Trophoblast cell (in vitro differentiated cells and primary cell): ENCODE results near the gene URB1.

Source experiments
- DNase-seq, 2 donors: peaks; one replicate each; pipeline ENCODE4 v3.0.0-alpha.2; 2016
- H2AFZ ChIP-seq: 2 replicates; pipeline ENCODE4 v1.6.1; 2013; ENCODE audit warnings: low read length, moderate library complexity, mild to moderate bottlenecking; ENCODE audit not compliant: insufficient read depth, poor library complexity
- H2AK5ac ChIP-seq: 2 replicates; pipeline ENCODE4 v1.6.1; 2013; ENCODE audit warnings: mild to moderate bottlenecking, low read length
- H2BK120ac ChIP-seq: 2 replicates; pipeline ENCODE4 v1.6.1; 2013; ENCODE audit warnings: low read length, mild to moderate bottlenecking, moderate library complexity; ENCODE audit not compliant: insufficient read depth, poor library complexity
- H2BK12ac ChIP-seq: 2 replicates; pipeline ENCODE4 v1.6.1; 2013; ENCODE audit warnings: mild to moderate bottlenecking, low read length, moderate library complexity
- H2BK5ac ChIP-seq: 2 replicates; pipeline ENCODE4 v1.6.1; 2013; ENCODE audit warnings: low read length, low read depth, moderate library complexity, mild to moderate bottlenecking; ENCODE audit not compliant: poor library complexity
- H3K14ac ChIP-seq: 2 replicates; pipeline ENCODE4 v1.6.1; 2013; ENCODE audit warnings: mild to moderate bottlenecking, low read length
- H3K18ac ChIP-seq: 2 replicates; pipeline ENCODE4 v1.6.1; 2013; ENCODE audit warnings: mild to moderate bottlenecking, low read length
- H3K23ac ChIP-seq: 2 replicates; pipeline ENCODE4 v1.6.1; 2013; ENCODE audit warnings: low read length
- H3K27ac ChIP-seq: 2 replicates; pipeline ENCODE4 v1.5.1; 2013; ENCODE audit warnings: low read depth, mild to moderate bottlenecking, inconsistent platforms, low read length, moderate library complexity
- H3K27me3 ChIP-seq: 2 replicates; pipeline ENCODE4 v1.6.1; 2013; ENCODE audit warnings: inconsistent platforms, mild to moderate bottlenecking, low read length, moderate library complexity; ENCODE audit not compliant: insufficient read depth
- H3K36me3 ChIP-seq, 2 experiments: 1 replicate in 1 of 2; 2 replicates in 1 of 2; pipeline ENCODE4 v1.6.1; 2013; ENCODE audit warnings: low read length in 2 of 2, mild to moderate bottlenecking in 2 of 2, moderate library complexity in 1 of 2; ENCODE audit not compliant: insufficient read depth in 2 of 2, control insufficient read depth in 1 of 2
- H3K4ac ChIP-seq: 2 replicates; pipeline ENCODE4 v1.6.1; 2013; ENCODE audit warnings: low read depth, mild to moderate bottlenecking, low read length, moderate library complexity
- H3K4me1 ChIP-seq, 2 experiments: 1 replicate in 1 of 2; 2 replicates in 1 of 2; pipeline ENCODE4 v1.6.1; 2013; ENCODE audit warnings: low read length in 2 of 2, mild to moderate bottlenecking in 2 of 2, moderate library complexity in 1 of 2; ENCODE audit not compliant: insufficient read depth in 2 of 2, control insufficient read depth in 1 of 2
- H3K4me2 ChIP-seq: 2 replicates; pipeline ENCODE4 v1.6.1; 2013; ENCODE audit warnings: inconsistent platforms, mild to moderate bottlenecking, low read length, moderate library complexity
- H3K4me3 ChIP-seq: 2 replicates; pipeline ENCODE4 v1.5.1; 2013; ENCODE audit warnings: mild to moderate bottlenecking, low read depth, low read length, inconsistent platforms
- H3K79me1 ChIP-seq: one replicate; pipeline ENCODE4 v1.6.1; 2013; ENCODE audit warnings: low read length
- H3K79me2 ChIP-seq: 2 replicates; pipeline ENCODE4 v1.6.1; 2013; ENCODE audit warnings: low read length, mild to moderate bottlenecking; ENCODE audit not compliant: control insufficient read depth, insufficient read depth, poor library complexity
- H3K9ac ChIP-seq: 2 replicates; pipeline ENCODE4 v1.6.1; 2013; ENCODE audit warnings: mild to moderate bottlenecking, low read length
- H3K9me3 ChIP-seq: 2 replicates; pipeline ENCODE4 v1.6.1; 2013; ENCODE audit warnings: low read depth, mild to moderate bottlenecking, control low read depth, inconsistent platforms, low read length; ENCODE audit not compliant: insufficient read depth
- H4K12ac ChIP-seq: 2 replicates; pipeline ENCODE4 v1.6.1; 2013; ENCODE audit warnings: low read depth, mild to moderate bottlenecking, low read length, moderate library complexity
- H4K8ac ChIP-seq: 2 replicates; pipeline ENCODE4 v1.6.1; 2013; ENCODE audit warnings: low read depth, mild to moderate bottlenecking, low read length, moderate library complexity
- H4K91ac ChIP-seq: one replicate; pipeline ENCODE4 v1.6.1; 2013; ENCODE audit warnings: low read depth, mild to moderate bottlenecking, low read length, moderate library complexity
- WGBS: extraction: QIAGEN DNeasy Blood & Tissue Kit; methylation state at CpG from one replicate; pipeline ENCODE4 v1.1.7; 2013; ENCODE audit warnings: missing lambda C conversion rate; ENCODE audit not compliant: insufficient read length, insufficient coverage; ENCODE audit errors: extremely low coverage; 5-methylcytosine and 5-hydroxymethylcytosine counted together

The URB1 gene

DNA sequence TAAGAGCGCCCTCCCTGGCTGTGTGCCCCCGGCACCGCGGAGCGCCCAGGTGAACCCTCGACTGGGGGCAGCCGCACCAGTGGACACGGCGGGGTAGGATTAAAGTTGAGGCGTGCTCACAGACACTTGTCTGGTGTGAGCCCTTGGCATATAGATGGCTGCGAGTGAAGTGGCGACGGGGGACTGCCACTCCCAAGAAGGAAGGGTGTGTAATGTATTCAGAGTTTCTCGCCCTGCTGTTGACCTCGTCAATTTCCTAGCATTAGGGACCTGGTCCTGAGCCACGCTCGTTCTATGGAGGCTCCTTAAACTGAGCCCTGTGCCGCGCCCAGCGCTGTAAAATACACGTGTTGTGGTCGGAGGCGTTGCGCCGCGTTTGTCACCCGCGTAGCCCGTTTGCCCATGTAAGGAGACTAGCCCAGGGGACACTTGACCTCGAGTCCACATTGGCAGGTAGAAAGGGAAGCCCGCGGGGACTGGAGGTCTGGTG is 20.2 kb upstream of the URB1 start:
- Histone ChIP-seq H3K4me1 (peaks cover 12 to 15% of the 10 kb centered on the region in 2 experiments), H3K14ac (no peak overlapping the region), H3K4me2 (peak overlapping the region; percentile 85), H3K79me1 (no peaks in the 10 kb centered on the region), H3K27me3 (peaks cover 40% of the 10 kb centered on the region), H4K91ac (no peak overlapping the region), H2BK12ac (no peak overlapping the region), H3K18ac (no peak overlapping the region), H3K9me3 (peaks cover 8% of the 10 kb centered on the region), H3K79me2 (no peaks in the 10 kb centered on the region), H4K12ac (no peak overlapping the region), H2BK120ac (no peak overlapping the region), H3K23ac (no peak overlapping the region), H3K9ac (no peak overlapping the region), H2AK5ac (no peak overlapping the region), H3K4ac (no peak overlapping the region), H3K27ac (no peak overlapping the region), H3K4me3 (no peak overlapping the region), H4K8ac (no peak overlapping the region), H3K36me3 (no peaks in the 10 kb centered on the region), H2AFZ (no peak overlapping the region), H2BK5ac (no peak overlapping the region)
- no CpG with 5 or more reads among the region's 32 CpGs for WGBS
- no peak for DNase-seq

DNA sequence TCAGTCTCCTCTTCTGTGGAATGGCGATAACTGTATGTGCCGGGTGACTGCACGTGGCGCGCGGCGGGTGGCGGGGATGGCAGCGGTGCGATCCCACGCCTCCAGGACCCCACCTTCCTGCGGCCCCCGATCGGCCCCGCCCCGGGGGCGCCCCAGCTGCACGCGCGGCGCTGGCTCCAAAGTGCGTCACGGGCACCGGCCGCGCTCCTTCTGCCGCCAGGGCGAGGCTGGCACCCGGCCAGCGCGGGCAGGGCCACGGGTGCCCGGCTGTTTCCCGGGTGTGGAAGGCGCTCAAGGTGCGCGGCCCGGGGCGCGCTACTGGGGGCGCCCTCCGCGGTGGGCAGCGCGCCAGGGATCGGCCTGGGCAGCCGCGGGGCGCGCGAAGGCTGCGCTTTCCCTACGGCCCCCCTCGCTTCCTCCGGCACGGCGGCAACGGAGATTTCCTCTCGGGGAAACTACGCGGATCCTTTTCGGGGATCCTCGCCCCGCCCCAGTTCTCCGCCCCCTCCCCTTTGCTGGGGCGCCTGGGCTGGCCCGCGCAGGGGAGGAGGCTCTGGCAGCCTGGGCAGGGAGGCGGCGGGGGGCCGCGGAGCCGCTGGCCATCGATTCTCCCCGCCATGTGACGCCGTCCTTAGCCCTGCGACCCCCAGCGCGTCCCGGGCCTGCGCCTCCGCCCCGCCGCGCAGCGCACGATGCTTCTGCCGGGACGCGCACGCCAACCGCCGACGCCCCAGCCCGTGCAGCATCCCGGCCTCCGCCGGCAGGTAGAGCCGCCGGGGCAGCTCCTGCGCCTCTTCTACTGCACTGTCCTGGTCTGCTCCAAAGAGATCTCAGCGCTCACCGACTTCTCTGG is 19.6 kb upstream of the URB1 start, which contains the start of gene EVA1C:
Gene EVA1C (plus strand): TSS at position 545 of the 853 bp plus-strand sequence. CDS start 148 bp downstream, at position 693.
- no peak within 1 kb of the TSS for H2BK5ac ChIP-seq
- H3K79me1 ChIP-seq: no peaks in the 10 kb centered on the region
- peaks cover 6% of the 10 kb centered on the region for H3K9me3 ChIP-seq
- peak within 1 kb of the TSS; percentile 55 for H3K4me3 ChIP-seq
- H3K27me3 ChIP-seq: peaks cover 40% of the 10 kb centered on the region
- no peak within 1 kb of the TSS for H4K8ac ChIP-seq
- H2AK5ac ChIP-seq: no peak within 1 kb of the TSS
- peak within 1 kb of the TSS; percentile 85 for H3K4me2 ChIP-seq
- H4K91ac ChIP-seq: no peak within 1 kb of the TSS
- H2BK120ac ChIP-seq: no peak within 1 kb of the TSS
- no peak within 1 kb of the TSS for H3K18ac ChIP-seq
- no CpG with 5 or more reads among the region's 104 CpGs for WGBS
- no peak within 1 kb of the TSS for H3K23ac ChIP-seq
- H2BK12ac ChIP-seq: no peak within 1 kb of the TSS
- H3K79me2 ChIP-seq: no peaks in the 10 kb centered on the region
- H3K14ac ChIP-seq: no peak within 1 kb of the TSS
- no peaks in the 10 kb centered on the region for H3K36me3 ChIP-seq
- H3K4ac ChIP-seq: no peak within 1 kb of the TSS
- no peak for DNase-seq
- peaks cover 12 to 15% of the 10 kb centered on the region in 2 experiments for H3K4me1 ChIP-seq
- no peak within 1 kb of the TSS for H3K27ac ChIP-seq
- no peak within 1 kb of the TSS for H3K9ac ChIP-seq
- H2AFZ ChIP-seq: no peak within 1 kb of the TSS
- H4K12ac ChIP-seq: peak within 1 kb of the TSS; percentile 69

GRCh38 chr21:32411350-32412161 is 18.7 kb upstream of the URB1 start:
- Histone ChIP-seq H2BK5ac (no peak overlapping the region), H2AFZ (no peak overlapping the region), H3K9me3 (peaks cover 6% of the 10 kb centered on the region), H2AK5ac (no peak overlapping the region), H3K18ac (no peak overlapping the region), H4K8ac (no peak overlapping the region), H3K27me3 (peaks cover 40% of the 10 kb centered on the region), H3K27ac (no peak overlapping the region), H3K36me3 (no peaks in the 10 kb centered on the region), H3K4me3 (peak overlapping the region; percentile 55), H4K91ac (no peak overlapping the region), H3K23ac (no peak overlapping the region), H2BK120ac (no peak overlapping the region), H2BK12ac (no peak overlapping the region), H3K79me1 (no peaks in the 10 kb centered on the region), H3K4ac (no peak overlapping the region), H3K4me2 (peak overlapping the region; percentile 85), H3K79me2 (no peaks in the 10 kb centered on the region), H3K4me1 (peaks cover 12 to 15% of the 10 kb centered on the region in 2 experiments), H3K14ac (no peak overlapping the region), H3K9ac (no peak overlapping the region), H4K12ac (peak overlapping the region; percentile 69)
- peak in 1 of 2 donors; percentile 25 for DNase-seq
- no CpG with 5 or more reads among the region's 63 CpGs for WGBS

DNA sequence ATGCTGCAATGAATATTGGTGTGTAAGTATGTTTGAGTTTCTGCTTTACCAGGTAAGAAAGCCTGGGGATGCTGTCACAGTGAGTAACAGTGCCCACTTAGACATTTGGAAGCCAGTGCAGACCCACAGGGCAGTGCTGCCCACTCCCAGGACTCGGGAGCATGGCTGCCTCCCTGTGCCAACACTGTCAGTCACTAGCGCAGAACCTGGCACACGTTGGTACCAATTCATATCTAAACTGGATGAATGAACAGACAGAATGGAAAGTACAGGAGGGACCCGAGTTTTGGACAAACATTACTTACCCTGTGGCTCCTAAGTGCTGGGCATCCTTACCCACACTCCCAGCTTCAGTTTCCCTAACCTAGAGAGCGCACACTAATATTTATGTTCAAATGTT is 18.1 kb upstream of the URB1 start:
- peaks cover 40% of the 10 kb centered on the region for H3K27me3 ChIP-seq
- H3K9me3 ChIP-seq: peaks cover 6% of the 10 kb centered on the region
- no peak overlapping the region for H3K4ac ChIP-seq
- H3K9ac ChIP-seq: no peak overlapping the region
- H3K36me3 ChIP-seq: no peaks in the 10 kb centered on the region
- DNase-seq: no peak
- H2BK120ac ChIP-seq: no peak overlapping the region
- H3K14ac ChIP-seq: no peak overlapping the region
- no peaks in the 10 kb centered on the region for H3K79me2 ChIP-seq
- no peak overlapping the region for H4K12ac ChIP-seq
- H4K8ac ChIP-seq: no peak overlapping the region
- H3K18ac ChIP-seq: no peak overlapping the region
- H3K4me1 ChIP-seq: peaks cover 12 to 15% of the 10 kb centered on the region in 2 experiments
- H3K23ac ChIP-seq: no peak overlapping the region
- no peak overlapping the region for H2BK5ac ChIP-seq
- no peaks in the 10 kb centered on the region for H3K79me1 ChIP-seq
- H2BK12ac ChIP-seq: no peak overlapping the region
- no peak overlapping the region for H2AFZ ChIP-seq
- H3K4me3 ChIP-seq: no peak overlapping the region
- no CpG with 5 or more reads among the region's 5 CpGs for WGBS
- H3K4me2 ChIP-seq: no peak overlapping the region
- H3K27ac ChIP-seq: no peak overlapping the region
- no peak overlapping the region for H4K91ac ChIP-seq
- H2AK5ac ChIP-seq: no peak overlapping the region
